NOMO-1 treated with dmso at 0.1 percent for 144 hours (cell line): Measurements from ENCODE around the gene ATP13A1.
"Not testable (repeated sequence)": the region's sequence is repeated elsewhere in the genome, so short reads cannot be mapped to it uniquely, and the experiment has no call there.

Source experiments
- DNase-seq: peaks from one replicate; lab custom pipeline; 2025; ENCODE audit not compliant: unreplicated experiment; lab: John Stamatoyannopoulos, UW

Gene ATP13A1

GRCh38 chr19:19624032-19624570 lies 39.4 kb downstream of the ATP13A1 start:
- no peak for DNase-seq

GRCh38 chr19:19623383-19623782 lies 40.1 kb downstream of the ATP13A1 start:
- DNase-seq: no peak

GRCh38 chr19:19619849-19620210 lies 43.6 kb downstream of the ATP13A1 start:
- DNase-seq: no peak

- no peak for DNase-seq
Measured at GRCh38 chr19:19619181-19619848, 44.2 kb downstream of the ATP13A1 start.

GRCh38 chr19:19618219-19619051 lies 45.0 kb downstream of the ATP13A1 start, which contains the start of gene PBX4:
TSS of gene PBX4 (minus strand) at chr19:19618687. CDS start at chr19:19618629, 58 bp downstream.
- DNase-seq: peak; percentile 99

- no peak for DNase-seq
Measured at GRCh38 chr19:19615086-19615485, 48.4 kb downstream of the ATP13A1 start.

GRCh38 chr19:19613506-19613905 lies 50.0 kb downstream of the ATP13A1 start:
- DNase-seq: no peak

GRCh38 chr19:19610376-19611202 lies 52.9 kb downstream of the ATP13A1 start:
- DNase-seq: no peak

- not testable (repeated sequence) for DNase-seq
Measured at GRCh38 chr19:19606686-19607085, 56.8 kb downstream of the ATP13A1 start.

GRCh38 chr19:19606021-19606420 lies 57.5 kb downstream of the ATP13A1 start:
- no peak for DNase-seq

- DNase-seq: no peak
Measured at GRCh38 chr19:19602713-19603324, 60.7 kb downstream of the ATP13A1 start.

GRCh38 chr19:19602136-19602712 lies 61.3 kb downstream of the ATP13A1 start:
- no peak for DNase-seq

GRCh38 chr19:19600793-19601330 lies 62.6 kb downstream of the ATP13A1 start:
- no peak for DNase-seq

GRCh38 chr19:19598728-19599451 lies 64.6 kb downstream of the ATP13A1 start:
- not testable (repeated sequence) for DNase-seq

- no peak for DNase-seq
Measured at GRCh38 chr19:19597809-19598306, 65.6 kb downstream of the ATP13A1 start.
